Skeletal muscle tissue (tissue), 4 donors: ENCODE measurements around the gene C10orf71. TPM values are rescaled to one million over a fixed set of nuclear protein-coding genes. Genes with fewer than 3 reads are reported as not detected.

Experiments
- H3K27ac ChIP-seq: one replicate; pipeline ENCODE4 v1.7.0; 2013; ENCODE audit warnings: mild to moderate bottlenecking, low read depth, low read length, inconsistent platforms
- H3K27me3 ChIP-seq, 3 donors: one replicate each; pipeline ENCODE4 v1.7.0; 2013; ENCODE audit warnings: low read length in 3 of 3; ENCODE audit not compliant: control insufficient read depth in 3 of 3, insufficient read depth in 3 of 3
- H3K36me3 ChIP-seq, 3 donors: one replicate each; pipeline ENCODE4 v1.7.0; 2013; ENCODE audit warnings: low read length in 3 of 3; ENCODE audit not compliant: control insufficient read depth in 3 of 3, insufficient read depth in 3 of 3
- H3K4me1 ChIP-seq, 3 donors: one replicate each; pipeline ENCODE4 v1.7.0; 2013; ENCODE audit warnings: low read length in 3 of 3, mild to moderate bottlenecking in 3 of 3; ENCODE audit not compliant: control insufficient read depth in 3 of 3, insufficient read depth in 3 of 3
- H3K4me3 ChIP-seq, 3 donors: one replicate each; pipeline ENCODE4 v1.7.0; 2013; ENCODE audit warnings: low read length in 3 of 3
- H3K9ac ChIP-seq, 3 donors: one replicate each; pipeline ENCODE4 v1.7.0; 2013; ENCODE audit warnings: low read length in 3 of 3, mild to moderate bottlenecking in 3 of 3, moderate library complexity in 2 of 3, low read depth in 1 of 3
- H3K9me3 ChIP-seq, 3 donors: one replicate each; pipeline ENCODE4 v1.7.0; 2013; ENCODE audit warnings: low read length in 3 of 3; ENCODE audit not compliant: control insufficient read depth in 3 of 3
- total RNA-seq: library from RNA; depleted of rRNA; stranded (reverse); fragments of >200 nt; gene quantifications from one replicate; pipeline ENCODE4 v1.2.3, GENCODE V29; 2014
- donor health status: Osteomylitis.

C10orf71 gene
- total RNA-seq, 1 donor from 2014 or later: 4.7 TPM

GRCh38 chr10:49352323-49352722 lies 53.4 kb downstream of the C10orf71 start:
- Histone ChIP-seq H3K4me3 (no peak overlapping the region), H3K27me3 (peaks cover 0 to 19% (median 2%) of the 10 kb centered on the region in 3 donors), H3K4me1 (no peaks in the 10 kb centered on the region), H3K9me3 (peaks cover 3 to 15% (median 6%) of the 10 kb centered on the region in 3 donors), H3K36me3 (no peaks in the 10 kb centered on the region), H3K9ac (no peak overlapping the region), H3K27ac (no peak overlapping the region)

GRCh38 chr10:49353026-49353894 lies 54.3 kb downstream of the C10orf71 start:
- H3K27me3 ChIP-seq: peaks cover 0 to 19% (median 2%) of the 10 kb centered on the region in 3 donors
- H3K4me3 ChIP-seq: no peak overlapping the region
- peaks cover 5 to 16% (median 8%) of the 10 kb centered on the region in 3 donors for H3K9me3 ChIP-seq
- H3K4me1 ChIP-seq: no peaks in the 10 kb centered on the region
- H3K36me3 ChIP-seq: no peaks in the 10 kb centered on the region
- H3K27ac ChIP-seq: no peak overlapping the region
- no peak overlapping the region for H3K9ac ChIP-seq

- H3K9ac ChIP-seq: no peak overlapping the region
- no peaks in the 10 kb centered on the region for H3K36me3 ChIP-seq
- no peak overlapping the region for H3K27ac ChIP-seq
- H3K4me3 ChIP-seq: no peak overlapping the region
- H3K9me3 ChIP-seq: peaks cover 5 to 16% (median 8%) of the 10 kb centered on the region in 3 donors
- peaks cover 0 to 19% (median 2%) of the 10 kb centered on the region in 3 donors for H3K27me3 ChIP-seq
- H3K4me1 ChIP-seq: no peaks in the 10 kb centered on the region
Observed at GRCh38 chr10:49353895-49354566, 55.1 kb downstream of the C10orf71 start.

- no peak overlapping the region for H3K27ac ChIP-seq
- peaks cover 2 to 19% (median 3%) of the 10 kb centered on the region in 3 donors for H3K27me3 ChIP-seq
- H3K36me3 ChIP-seq: no peaks in the 10 kb centered on the region
- no peak overlapping the region for H3K9ac ChIP-seq
- no peak overlapping the region for H3K4me3 ChIP-seq
- peaks cover 5 to 11% (median 8%) of the 10 kb centered on the region in 3 donors for H3K9me3 ChIP-seq
- no peaks in the 10 kb centered on the region for H3K4me1 ChIP-seq
Observed at GRCh38 chr10:49354593-49354992, 55.6 kb downstream of the C10orf71 start.

- no peaks in the 10 kb centered on the region for H3K36me3 ChIP-seq
- no peak overlapping the region for H3K4me3 ChIP-seq
- H3K4me1 ChIP-seq: peaks cover 4 to 6% (median 5%) of the 10 kb centered on the region in 3 donors
- no peak overlapping the region for H3K27ac ChIP-seq
- H3K27me3 ChIP-seq: peaks cover 2 to 19% (median 3%) of the 10 kb centered on the region in 3 donors
- H3K9me3 ChIP-seq: peaks cover 5 to 6% (median 5%) of the 10 kb centered on the region in 3 donors
- H3K9ac ChIP-seq: no peak overlapping the region
Observed at GRCh38 chr10:49355221-49355620, 56.3 kb downstream of the C10orf71 start.

GRCh38 chr10:49356181-49356580 lies 57.2 kb downstream of the C10orf71 start:
- Histone ChIP-seq H3K9me3 (peaks cover 2% of the 10 kb centered on the region in 3 donors), H3K4me3 (no peak overlapping the region), H3K36me3 (no peaks in the 10 kb centered on the region), H3K4me1 (peaks cover 8 to 9% (median 9%) of the 10 kb centered on the region in 3 donors), H3K27ac (no peak overlapping the region), H3K9ac (no peak overlapping the region), H3K27me3 (peaks cover under 1 to 21% (median 3%) of the 10 kb centered on the region in 3 donors)

GRCh38 chr10:49356944-49357343 lies 58.0 kb downstream of the C10orf71 start:
- H3K9me3 ChIP-seq: peaks cover 2% of the 10 kb centered on the region in 3 donors
- no peaks in the 10 kb centered on the region for H3K36me3 ChIP-seq
- H3K27me3 ChIP-seq: peaks cover 3 to 20% (median 3%) of the 10 kb centered on the region in 3 donors
- no peak overlapping the region for H3K9ac ChIP-seq
- H3K4me3 ChIP-seq: no peak overlapping the region
- H3K27ac ChIP-seq: no peak overlapping the region
- H3K4me1 ChIP-seq: peaks cover 8 to 9% (median 9%) of the 10 kb centered on the region in 3 donors

GRCh38 chr10:49357910-49358309 lies 58.9 kb downstream of the C10orf71 start:
- H3K9ac ChIP-seq: no peak overlapping the region
- no peaks in the 10 kb centered on the region for H3K36me3 ChIP-seq
- H3K27me3 ChIP-seq: peaks cover 3 to 19% (median 3%) of the 10 kb centered on the region in 3 donors
- H3K4me1 ChIP-seq: peaks cover 8 to 9% (median 9%) of the 10 kb centered on the region in 3 donors
- no peak overlapping the region for H3K4me3 ChIP-seq
- peaks cover 2% of the 10 kb centered on the region in 3 donors for H3K9me3 ChIP-seq
- no peak overlapping the region for H3K27ac ChIP-seq

GRCh38 chr10:49359349-49360270 lies 60.6 kb downstream of the C10orf71 start:
- H3K27ac ChIP-seq: peak overlapping the region; percentile 16
- no peak overlapping the region for H3K9ac ChIP-seq
- H3K4me3 ChIP-seq: no peak overlapping the region
- H3K27me3 ChIP-seq: peaks cover 3 to 16% (median 3%) of the 10 kb centered on the region in 3 donors
- peaks cover 8 to 9% (median 9%) of the 10 kb centered on the region in 3 donors for H3K4me1 ChIP-seq
- no peaks in the 10 kb centered on the region for H3K36me3 ChIP-seq
- H3K9me3 ChIP-seq: peaks cover 2% of the 10 kb centered on the region in 3 donors
